AG04449 (cell line): ENCODE results near the gene TMEM201.
A peak's percentile ranks its signal among the peaks of the same experiment; 100 is the strongest.

Experiments
- CTCF ChIA-PET: fragments of 350-600 bp; formaldehyde crosslinking; extraction: SDS; loops from one replicate; lab custom pipeline; 2021; ENCODE audit warnings: antibody characterized with exemption; lab: Yijun Ruan, JAX
- POLR2A ChIA-PET: fragments of 400-600, 350-600 bp; formaldehyde crosslinking; extraction: SDS; loops from one replicate; lab custom pipeline; 2020; ENCODE audit warnings: antibody characterized with exemption, inconsistent platforms; lab: Yijun Ruan, JAX
- DNase-seq: peaks from one replicate; pipeline ENCODE4 v3.0.0-alpha.2; 2010; ENCODE audit warnings: low read depth, low spot score
- H3K4me3 ChIP-seq: 2 replicates; pipeline ENCODE4 v1.5.1; 2011; ENCODE audit warnings: low read depth, mild to moderate bottlenecking, control low read depth, low read length
- CTCF ChIP-seq: IDR thresholded peaks from one replicate; pipeline ENCODE4 v1.5.1; 2011; ENCODE audit warnings: mild to moderate bottlenecking, moderate library complexity, low read length, control low read depth, inconsistent platforms; ENCODE audit not compliant: insufficient read depth; ENCODE audit errors: missing control alignments

The TMEM201 gene

DNA sequence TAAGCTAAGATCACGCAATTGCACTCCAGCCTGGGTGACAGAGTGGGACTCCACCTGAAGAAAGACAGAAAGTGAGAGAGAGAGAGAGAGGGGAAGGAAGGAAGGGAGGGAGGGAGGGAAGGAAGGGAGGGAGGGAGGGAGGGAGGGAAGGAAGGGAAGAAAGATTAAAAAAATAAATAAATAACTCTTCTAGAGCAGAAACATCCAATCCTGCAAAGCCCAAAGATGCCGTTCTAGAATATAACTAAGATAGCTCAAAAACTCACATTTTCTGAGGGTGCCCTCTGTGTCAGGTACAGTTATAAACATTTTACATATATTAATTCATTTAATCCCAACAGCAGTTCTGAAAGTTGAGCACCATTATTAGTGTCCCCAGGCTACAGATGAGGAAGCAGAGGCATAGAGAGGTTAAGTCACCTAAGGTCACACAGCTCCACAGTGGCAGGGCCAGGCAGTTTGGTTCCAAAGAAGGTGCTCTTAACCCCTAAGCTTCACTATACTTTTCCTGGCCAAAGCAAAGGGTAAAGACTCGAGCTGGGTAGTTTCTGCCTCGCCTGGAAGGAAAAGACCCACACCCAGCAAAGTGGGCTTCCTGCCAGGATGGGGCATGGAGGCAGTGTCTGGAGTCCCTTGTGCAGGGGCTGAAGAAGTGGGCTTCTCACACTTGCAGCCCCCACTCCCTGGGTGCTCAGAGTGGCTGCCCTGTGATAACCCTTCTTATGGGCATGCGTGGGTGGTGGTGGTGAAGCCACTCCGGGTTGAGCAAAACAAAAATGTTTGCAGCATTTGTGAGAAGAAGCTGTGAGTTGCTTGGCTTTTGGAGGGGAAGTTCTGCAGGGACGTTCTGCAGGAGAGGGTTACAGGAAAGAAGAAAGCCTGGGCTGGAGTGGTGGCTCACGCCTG, 54.9 kb downstream of the TMEM201 start:
- ChIA-PET CTCF (interaction anchor here (0.7 to 11.4 kb wide), 4 partner anchors 16 to 224 kb away, joined by 3 to 122 read pairs (median 3); no protein-coding TSS in a partner anchor), POLR2A (no interaction called here)
- DNase-seq, result no peak

DNA sequence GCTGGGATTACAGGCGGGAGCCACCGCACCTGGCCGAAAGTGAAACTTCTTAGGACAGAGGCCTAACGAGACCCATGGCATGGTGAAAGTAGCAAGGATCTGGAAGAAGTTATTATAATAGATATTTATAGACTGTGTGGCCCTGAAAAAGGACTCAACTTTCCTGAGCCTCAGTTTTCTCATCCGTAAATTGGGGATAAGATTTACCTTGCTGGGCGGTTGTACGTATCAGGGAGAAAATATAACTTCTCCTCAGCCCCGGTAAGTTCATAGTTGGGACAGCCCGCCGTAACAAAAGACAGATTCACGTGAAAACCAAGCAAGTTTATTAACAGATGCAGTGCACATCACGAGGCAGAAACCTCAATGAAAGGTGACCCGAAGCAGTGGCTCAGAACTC, 57.3 kb downstream of the TMEM201 start:
- CTCF ChIA-PET, result interaction anchor here (1.0 to 11.4 kb wide), 2 partner anchors 18 kb away, joined by 3 to 122 read pairs; no protein-coding TSS in a partner anchor

More for the DNA sequence above, 54.9 kb downstream of the TMEM201 start:
- no peak for TF ChIP-seq CTCF
- H3K4me3 ChIP-seq, result no peak overlapping the region

DNA sequence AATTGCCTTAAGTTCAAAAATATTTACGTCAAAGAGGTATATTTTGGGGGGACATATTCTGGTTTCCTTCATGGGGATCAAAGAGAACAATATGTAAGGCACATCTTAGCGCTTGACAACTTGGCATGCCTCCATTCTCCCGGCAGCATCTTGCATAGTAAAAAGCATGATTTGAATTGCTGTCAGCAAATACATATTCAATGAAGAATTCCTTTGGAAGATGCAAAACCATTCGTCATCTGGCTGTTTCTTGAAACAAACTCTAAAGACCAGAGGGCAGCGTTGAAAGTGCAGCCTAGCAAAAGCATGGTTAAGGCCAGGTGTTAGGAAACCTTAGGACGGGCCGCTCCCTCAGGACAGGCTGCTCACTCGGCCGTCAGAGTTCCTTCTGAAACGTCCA, 59.5 kb downstream of the TMEM201 start:
- TF ChIP-seq CTCF, result no peak
- no peak for DNase-seq
- ChIA-PET POLR2A (no interaction called here), CTCF (no interaction called here)
- H3K4me3 ChIP-seq, result no peak overlapping the region

More for the DNA sequence above, 57.3 kb downstream of the TMEM201 start:
- POLR2A ChIA-PET, result no interaction called here
- no peak for TF ChIP-seq CTCF
- DNase-seq, result no peak
- H3K4me3 ChIP-seq, result no peak overlapping the region

DNA sequence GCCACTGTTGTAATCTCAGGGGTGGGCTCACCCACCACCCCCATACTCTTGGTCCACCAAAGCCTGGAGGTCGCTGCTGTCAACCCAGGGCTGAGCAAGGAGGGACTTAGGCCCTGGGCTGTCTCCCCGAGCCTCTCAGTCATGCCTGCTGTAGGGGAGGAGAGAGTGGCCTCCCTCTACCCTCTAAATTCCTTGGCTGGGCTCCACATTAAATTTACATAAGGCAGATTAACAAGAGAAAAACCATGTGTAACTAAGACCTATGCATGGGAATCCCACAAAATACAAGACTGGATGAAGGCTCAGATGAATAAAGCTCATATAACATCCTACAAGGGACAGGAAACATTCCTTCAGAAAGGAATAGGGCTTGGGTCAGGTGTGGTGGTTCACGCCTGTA, 61.1 kb downstream of the TMEM201 start:
- no peak overlapping the region for H3K4me3 ChIP-seq
- DNase-seq, result no peak
- CTCF ChIA-PET, result interaction anchor here (1.9 to 3.5 kb wide), 2 partner anchors 18 to 23 kb away, joined by 5 to 16 read pairs; no protein-coding TSS in a partner anchor
- POLR2A ChIA-PET, result no interaction called here
- no peak for TF ChIP-seq CTCF

DNA sequence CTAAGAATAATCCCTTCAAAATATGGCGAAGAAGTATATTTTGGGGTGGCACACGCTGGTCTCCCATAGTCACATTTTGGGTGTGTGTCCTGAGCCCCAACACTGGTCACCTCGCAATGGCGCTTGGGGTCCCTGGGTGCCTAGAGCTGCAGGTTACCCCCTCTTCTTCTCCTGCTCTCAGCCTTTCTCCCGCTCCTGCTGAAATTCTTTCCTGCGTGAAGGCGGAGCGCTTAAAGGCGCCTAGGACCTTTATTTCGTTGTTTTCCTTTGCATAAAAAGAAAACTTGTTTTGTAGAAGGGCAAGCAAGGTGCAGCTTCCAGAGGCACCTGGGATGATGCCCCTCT, 62.5 kb downstream of the TMEM201 start:
- CTCF ChIA-PET, result interaction anchor here (1.4 to 3.5 kb wide), 4 partner anchors 20 to 74 kb away, joined by 3 to 16 read pairs (median 4); no protein-coding TSS in a partner anchor

More for the DNA sequence above, 62.5 kb downstream of the TMEM201 start:
- no peak for TF ChIP-seq CTCF
- no peak for DNase-seq
- POLR2A ChIA-PET, result no interaction called here
- H3K4me3 ChIP-seq, result peak overlapping the region; percentile 30
